ENCODE results near the gene ZBTB46.

The ZBTB46 gene

GRCh38 chr20:63829603-63829944 is 1.5 kb downstream of the ZBTB46 start:
- TF ChIP-seq, protein P1, sequence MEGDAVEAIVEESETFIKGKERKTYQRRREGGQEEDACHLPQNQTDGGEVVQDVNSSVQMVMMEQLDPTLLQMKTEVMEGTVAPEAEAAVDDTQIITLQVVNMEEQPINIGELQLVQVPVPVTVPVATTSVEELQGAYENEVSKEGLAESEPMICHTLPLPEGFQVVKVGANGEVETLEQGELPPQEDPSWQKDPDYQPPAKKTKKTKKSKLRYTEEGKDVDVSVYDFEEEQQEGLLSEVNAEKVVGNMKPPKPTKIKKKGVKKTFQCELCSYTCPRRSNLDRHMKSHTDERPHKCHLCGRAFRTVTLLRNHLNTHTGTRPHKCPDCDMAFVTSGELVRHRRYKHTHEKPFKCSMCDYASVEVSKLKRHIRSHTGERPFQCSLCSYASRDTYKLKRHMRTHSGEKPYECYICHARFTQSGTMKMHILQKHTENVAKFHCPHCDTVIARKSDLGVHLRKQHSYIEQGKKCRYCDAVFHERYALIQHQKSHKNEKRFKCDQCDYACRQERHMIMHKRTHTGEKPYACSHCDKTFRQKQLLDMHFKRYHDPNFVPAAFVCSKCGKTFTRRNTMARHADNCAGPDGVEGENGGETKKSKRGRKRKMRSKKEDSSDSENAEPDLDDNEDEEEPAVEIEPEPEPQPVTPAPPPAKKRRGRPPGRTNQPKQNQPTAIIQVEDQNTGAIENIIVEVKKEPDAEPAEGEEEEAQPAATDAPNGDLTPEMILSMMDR (IDR thresholded peaks at IDR 0.05; ENCODE audit: insufficient read depth, missing control alignments): no peak
- DNase-seq (ENCODE audit: insufficient read length, low spot score) (no peak), FAIRE-seq (no peak)

GRCh38 chr20:63828951-63829350 is 2.1 kb downstream of the ZBTB46 start:
- no peak for FAIRE-seq
- DNase-seq (ENCODE audit: insufficient read length, low spot score): no peak

DNA sequence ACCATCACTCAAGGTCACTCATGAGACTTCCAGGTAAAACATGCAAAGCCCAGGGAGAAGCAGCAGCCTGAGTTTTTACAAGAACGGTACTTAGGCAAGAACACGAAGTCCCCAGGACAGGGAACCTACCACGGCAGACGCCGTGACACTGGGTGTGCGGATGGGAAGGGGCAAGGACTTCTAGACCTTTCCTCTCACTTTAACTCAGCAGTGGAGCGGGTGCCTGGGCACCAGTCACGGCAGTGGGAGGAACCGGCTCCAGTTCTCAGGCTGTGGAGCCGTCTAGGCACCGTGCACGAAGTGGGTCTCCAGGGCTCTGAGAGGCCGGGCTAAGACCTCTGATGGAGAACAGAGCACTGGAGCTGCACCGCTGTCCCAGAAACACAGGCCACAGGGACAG is 2.5 kb downstream of the ZBTB46 start:
- TF ChIP-seq, protein P1 (IDR thresholded peaks at IDR 0.05; ENCODE audit: insufficient read depth, missing control alignments): no peak
- no peak for DNase-seq (ENCODE audit: insufficient read length, low spot score)
- no peak for FAIRE-seq

More at GRCh38 chr20:63828951-63829350, 2.1 kb downstream of the ZBTB46 start:
- TF ChIP-seq, protein P1 (IDR thresholded peaks at IDR 0.05; ENCODE audit: insufficient read depth, missing control alignments): no peak

- TF ChIP-seq, protein P1 (IDR thresholded peaks at IDR 0.05; ENCODE audit: insufficient read depth, missing control alignments): no peak
- DNase-seq (ENCODE audit: insufficient read length, low spot score) (no peak), FAIRE-seq (no peak)
These were observed 2.9 kb downstream of the ZBTB46 start for GRCh38 chr20:63828124-63828523.

DNA sequence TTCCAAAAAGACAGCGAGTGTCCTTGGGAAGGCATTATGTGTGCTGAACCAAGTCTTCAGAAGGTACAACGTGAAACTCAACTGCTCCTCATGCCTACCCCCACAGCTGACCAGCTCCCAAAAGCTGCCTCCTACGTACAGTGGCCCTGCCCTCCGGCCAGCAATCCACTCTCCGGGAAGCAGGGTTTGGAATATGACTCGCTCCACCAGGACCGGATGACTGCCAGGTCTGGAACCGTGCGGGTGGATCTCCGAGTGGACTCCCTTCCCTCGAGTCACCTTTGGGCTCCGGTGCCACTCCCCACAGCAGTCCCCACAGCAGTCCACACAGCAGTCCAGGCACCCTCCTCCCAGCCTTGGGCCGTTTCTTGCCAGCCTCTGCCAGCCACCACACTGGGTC is 4.3 kb downstream of the ZBTB46 start:
- TF ChIP-seq, protein P1 (IDR thresholded peaks at IDR 0.05; ENCODE audit: insufficient read depth, missing control alignments): no peak
- FAIRE-seq (no peak), DNase-seq (ENCODE audit: insufficient read length, low spot score) (no peak)

DNA sequence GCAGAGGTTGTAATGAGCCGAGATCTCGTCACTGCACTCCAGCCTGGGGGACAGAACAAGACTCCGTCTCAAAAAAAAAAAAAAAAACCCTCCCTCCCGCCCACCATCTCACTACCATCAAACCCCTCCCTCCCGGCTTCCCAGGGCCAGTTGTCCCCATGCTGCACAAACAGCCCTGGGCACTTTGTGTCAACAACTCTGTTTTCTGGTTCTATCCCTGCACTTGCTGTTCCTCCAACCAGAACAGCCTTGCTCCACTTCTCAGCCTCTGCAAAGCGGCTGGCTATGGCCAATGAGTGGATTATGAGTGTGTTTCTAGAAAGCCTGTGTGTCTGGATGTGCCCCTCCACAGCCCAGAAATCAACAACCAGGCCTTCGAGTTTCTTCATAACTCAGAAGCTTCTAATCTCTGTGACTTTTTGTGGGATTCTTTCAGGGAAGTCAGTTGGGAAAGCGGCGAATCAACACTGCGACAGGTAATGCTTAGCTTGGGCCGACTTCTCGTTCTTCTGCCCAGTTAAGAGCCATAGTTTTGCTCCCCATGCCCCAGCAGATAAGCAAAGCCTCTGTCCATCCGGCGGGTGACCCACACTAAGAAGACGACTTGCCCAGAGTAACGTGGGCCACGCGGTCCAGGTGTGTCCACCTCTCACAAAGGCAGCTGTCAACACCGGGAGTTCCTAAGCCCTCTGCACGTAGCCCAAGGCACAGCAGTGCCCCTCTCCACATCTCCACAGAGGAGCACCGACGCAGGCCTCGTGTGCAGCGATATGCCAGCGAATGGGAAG is 5.5 kb downstream of the ZBTB46 start:
- no peak for FAIRE-seq
- TF ChIP-seq, protein P1 (IDR thresholded peaks at IDR 0.05; ENCODE audit: insufficient read depth, missing control alignments): no peak
- no peak for DNase-seq (ENCODE audit: insufficient read length, low spot score)

GRCh38 chr20:63823691-63824311 is 7.3 kb downstream of the ZBTB46 start:
- DNase-seq (ENCODE audit: insufficient read length, low spot score): no peak
- FAIRE-seq: no peak
- TF ChIP-seq, protein P1 (IDR thresholded peaks at IDR 0.05; ENCODE audit: insufficient read depth, missing control alignments): no peak
